Stimulated activated CD4-positive, alpha-beta T cell treated with anti-CD3 and anti-CD28 coated beads, Interleukin-15, amount 100 ng/mL, for 1 hour (primary cell): ENCODE results near the gene BRD1.
"Not testable (repeated sequence)": the region's sequence is repeated elsewhere in the genome, so short reads cannot be mapped to it uniquely, and the experiment has no call there.

Source experiments
- DNase-seq, 2 donors: peaks; one replicate each; pipeline ENCODE4 v3.0.0-alpha.2; 2020; ENCODE audit warnings: low read depth in 1 of 2, low spot score in 1 of 2

The BRD1 gene

DNA sequence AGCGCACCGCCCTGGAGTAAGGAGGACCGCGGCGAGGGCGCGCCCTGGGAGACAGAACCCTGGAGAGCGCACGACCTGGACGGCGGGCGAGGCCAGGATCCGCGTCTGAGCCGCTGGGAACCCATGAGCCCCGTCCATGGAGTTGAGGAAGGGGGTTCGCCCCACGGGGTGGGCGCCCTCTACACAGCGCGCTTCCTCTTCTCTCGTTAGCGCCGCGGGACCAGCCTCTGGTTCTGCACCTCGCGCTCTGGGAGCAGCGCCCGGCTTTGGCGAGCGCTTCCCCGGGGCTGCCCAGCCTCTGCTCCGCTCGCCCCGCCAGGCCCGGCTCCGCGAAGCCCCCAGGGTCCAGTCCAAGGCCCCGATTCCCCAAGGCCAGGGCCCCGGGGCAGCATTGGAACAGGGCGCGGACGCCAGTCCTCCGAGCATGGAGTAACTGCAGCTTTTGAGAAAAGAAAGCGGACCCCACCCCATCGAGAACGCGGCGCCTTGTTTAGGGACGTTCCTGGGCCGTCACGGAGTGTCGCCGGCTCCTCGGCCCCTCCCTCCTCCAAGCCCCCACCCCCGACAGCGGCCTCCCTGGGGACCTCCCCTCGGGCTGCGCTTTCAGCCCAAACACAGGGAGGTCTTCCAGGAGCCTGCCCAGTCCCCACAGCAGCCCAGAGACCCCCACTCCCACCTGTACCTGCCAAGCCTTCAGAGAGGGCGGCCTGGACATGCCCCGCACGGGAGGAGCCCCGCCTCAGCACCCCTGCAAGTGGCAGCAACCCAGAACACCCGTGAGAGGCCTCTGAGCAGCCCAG lies 56.2 kb downstream of the BRD1 start:
- DNase-seq, result no peak

DNA sequence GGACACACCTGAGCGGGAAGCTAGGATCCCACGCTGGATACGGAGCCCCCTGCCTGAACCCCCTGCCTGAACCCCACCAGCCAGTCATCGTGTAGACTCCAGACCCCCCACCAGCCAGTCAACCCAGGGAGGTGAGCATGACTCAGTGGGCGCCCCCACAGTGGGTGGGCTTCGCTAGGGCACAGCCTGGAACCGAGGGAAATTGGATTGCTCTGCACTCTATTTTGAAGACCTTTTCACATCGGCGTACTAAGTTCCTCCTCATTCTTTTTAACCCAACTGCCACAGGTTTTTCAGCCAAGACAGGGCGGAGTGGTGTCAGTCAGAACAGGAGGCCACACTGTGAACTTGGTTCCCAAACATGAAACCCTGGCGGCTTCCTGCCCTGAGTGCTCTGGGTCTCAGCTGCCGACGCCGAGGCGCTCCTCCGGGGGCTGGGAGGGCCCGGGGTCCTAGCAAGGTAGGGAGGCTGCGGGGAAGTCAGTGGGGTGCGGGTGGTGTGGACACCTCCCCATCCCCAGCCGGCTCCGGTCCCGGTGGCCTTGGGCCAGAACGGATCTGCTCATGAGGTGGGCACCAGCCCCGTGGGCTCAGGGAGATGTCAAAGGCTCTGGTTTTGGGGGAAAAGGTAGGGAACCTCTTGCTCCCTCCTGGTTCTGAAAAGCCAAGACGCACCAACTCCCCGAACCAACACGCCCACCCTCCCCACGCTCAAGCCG lies 57.0 kb downstream of the BRD1 start:
- DNase-seq, result no peak

DNA sequence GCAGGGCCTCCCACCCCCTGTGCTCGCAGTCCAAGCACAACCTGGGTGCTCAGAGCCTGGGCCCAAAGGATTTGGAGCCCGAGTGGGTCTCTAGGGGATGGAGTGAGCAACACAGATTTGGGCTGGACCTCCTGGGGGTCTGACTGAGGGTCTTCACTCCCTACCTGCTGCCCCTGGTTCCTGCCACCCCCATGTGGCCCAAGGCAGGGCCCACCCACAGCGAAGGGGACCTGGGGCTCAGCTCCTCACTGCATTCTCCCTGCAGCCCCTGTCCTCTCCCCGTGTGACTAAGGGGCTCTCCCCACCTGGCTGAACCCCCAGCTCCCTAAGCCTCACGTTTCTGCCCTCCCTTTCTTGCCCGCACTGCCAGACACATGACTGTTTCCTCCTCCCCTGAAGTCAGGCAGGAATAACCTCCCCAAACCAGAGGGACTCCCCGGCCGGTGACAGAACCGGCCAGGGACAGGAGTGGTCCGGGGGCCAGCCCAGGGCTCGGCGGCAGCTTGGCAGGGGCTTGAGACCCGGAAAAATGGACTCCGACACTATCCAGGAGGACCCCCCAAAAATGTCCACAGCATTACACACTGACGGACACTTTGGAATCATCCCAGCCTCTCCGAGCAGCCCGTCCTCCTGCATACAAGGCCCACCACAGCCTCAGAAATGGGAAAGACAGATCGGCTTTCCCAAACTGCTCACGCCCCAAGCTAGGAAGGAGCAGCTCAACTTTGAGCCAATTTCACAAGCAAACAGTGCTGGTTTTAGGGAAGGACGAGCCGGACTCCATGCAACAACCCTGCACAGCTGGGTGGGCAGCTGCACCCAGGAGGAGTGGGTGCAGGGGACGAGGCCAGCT lies 57.8 kb downstream of the BRD1 start:
- DNase-seq, result no peak

DNA sequence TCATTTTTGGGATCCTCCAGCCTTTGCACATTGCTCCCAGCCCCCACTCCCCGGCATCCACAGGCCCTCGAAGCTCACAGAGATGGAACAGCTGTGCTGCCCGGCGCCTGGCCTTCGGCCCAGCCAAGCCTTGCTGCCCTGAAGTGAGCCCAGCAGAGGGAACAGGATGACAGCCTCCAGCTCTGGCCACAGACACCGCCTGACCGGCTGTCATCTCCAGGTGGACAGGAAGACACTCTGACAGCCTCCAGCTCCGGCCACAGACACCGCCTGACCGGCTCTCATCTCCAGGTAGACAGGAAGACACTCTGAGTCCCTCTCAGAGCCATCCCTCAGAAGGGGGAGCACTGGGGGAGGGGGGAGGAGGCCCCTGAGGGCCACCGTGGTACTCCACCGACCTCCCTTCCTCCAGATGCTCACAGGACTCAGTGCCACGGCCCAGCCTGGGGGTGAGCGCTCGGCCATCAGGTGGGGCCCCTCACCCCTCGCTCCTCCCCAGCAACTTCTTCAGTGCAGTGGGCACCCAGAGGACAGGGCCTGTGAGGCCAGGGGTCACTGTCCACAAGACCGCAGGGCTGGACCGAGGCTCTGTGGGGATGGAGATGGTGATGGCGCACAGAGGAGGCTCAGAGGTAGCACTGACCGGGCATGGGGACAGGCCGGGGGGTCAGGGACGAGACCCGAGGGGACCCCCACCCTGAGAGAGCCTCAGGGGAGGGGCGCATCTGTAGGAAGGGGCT lies 58.6 kb downstream of the BRD1 start:
- no peak for DNase-seq

DNA sequence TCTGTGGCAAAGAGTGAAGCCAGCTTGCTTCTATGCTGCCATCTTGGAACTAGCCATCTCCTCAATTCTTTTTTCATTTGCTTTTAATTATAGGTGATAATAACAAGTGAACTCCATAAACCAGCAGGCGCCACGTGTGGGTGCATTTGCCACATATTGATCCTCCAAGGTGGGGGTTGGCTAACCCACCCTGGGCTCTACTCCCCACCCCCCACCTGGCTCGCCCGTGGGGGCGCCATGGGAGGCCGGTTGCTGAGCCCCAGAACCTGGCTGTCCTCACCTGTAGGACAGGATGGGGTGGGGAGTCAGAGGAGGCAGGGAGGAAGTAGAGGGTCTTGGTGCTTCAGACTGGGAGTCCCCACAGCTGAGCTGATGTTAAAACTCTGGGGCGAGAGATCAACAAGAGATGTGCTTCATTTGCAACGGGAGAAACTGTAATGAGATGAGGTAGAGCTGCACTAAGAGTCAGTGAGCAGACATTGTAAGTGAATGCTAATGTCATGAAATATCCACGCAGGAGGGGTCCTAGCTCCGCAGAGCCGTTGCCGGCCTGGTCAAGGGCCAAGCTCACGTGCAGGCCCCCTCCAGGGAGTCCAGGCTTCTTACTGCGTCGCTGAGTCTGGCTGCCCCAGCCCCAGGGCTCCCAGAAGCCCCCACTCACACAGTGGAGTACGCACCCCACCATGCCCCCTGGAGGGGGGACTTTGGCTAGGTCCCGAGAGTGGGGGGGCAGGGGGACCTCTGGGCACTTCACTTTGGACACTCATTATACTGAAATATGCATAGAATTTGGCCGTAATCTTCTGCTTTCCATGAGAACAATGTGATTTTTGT lies 59.4 kb downstream of the BRD1 start:
- no peak for DNase-seq

DNA sequence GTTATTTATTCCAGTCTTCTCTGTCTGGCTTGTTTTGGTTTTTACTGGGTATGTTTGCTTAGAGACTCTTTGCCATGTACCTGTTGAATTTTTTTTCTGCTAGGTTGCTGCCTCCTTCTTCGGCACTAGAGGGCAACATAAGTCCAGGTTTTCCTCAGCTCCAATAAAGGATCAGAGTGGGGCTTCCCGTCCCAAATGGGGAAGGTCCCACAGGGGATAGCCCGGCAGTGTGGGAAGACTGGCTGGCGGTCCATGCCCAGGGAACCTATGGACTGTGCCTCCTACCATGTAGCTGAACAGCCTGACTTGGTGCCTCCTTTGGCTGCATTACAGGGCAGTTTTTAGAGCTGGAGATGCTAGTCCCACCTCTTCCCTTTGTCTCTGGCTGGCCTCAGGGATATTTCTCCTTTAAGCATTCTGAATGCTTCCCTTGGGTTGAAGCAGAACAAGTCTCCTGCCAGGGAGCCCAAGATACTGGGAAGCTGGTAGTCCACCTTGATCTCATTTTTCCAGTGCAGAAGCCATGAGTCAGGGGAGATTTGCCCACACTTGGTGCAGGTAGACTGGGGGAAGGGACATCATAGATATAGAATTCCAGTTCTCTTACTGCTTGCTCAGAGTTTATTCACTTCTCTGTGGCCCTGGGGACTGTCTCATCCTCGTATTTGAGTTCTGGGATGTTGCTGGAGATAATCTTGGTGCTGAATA lies 60.2 kb downstream of the BRD1 start:
- no peak for DNase-seq

DNA sequence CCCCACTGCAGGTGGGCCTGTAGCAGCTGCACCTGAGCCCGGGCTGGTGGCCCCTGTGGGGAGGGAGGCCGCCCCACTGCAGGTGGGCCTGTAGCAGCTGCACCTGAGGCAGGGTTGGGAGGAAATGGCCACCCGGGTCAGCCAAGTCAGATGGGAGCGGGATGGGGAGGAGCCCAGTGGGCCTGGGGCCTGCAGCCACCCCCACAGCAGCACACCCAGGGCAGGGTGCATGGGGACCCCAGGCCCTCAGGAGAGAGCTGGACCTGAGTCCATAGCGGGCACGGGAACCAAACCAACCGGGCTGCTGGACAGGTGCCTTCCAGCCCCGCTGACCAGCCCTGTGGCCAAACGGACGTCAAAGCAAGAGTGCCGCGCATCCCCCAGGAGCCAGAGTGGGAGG lies 61.7 kb downstream of the BRD1 start:
- no peak for DNase-seq

DNA sequence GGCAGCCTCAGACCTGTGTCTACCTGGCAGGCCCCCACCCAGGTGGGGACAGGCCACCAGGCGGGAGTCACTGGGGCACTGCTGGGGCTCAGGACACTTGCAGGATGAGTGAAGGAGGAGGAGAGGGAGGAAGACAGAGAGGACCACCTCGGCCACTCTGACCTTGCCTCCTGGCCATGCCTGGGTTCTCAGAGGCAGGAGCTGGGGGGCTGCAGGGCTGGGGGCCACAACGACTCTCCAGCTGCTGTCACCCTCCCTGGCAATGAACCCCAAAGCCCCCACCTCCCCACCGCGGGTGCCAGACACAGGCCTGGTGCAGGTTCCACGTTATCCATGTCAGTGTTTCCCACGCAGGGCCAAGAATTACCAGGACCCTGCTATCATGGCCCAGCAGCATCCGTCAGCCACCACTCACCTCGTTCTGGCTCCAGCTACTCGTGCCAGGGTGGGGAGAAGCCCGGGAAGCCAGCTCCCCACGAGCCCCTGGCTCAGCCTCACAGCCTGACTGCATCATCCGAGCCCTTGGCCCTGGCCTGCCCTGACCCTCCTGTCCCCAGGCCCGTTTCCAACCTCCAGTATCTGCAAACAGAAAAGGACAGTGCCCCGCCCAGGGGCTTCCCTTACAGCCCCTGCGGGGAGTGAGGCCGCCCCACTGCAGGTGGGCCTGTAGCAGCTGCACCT lies 62.4 kb downstream of the BRD1 start:
- DNase-seq, result no peak

DNA sequence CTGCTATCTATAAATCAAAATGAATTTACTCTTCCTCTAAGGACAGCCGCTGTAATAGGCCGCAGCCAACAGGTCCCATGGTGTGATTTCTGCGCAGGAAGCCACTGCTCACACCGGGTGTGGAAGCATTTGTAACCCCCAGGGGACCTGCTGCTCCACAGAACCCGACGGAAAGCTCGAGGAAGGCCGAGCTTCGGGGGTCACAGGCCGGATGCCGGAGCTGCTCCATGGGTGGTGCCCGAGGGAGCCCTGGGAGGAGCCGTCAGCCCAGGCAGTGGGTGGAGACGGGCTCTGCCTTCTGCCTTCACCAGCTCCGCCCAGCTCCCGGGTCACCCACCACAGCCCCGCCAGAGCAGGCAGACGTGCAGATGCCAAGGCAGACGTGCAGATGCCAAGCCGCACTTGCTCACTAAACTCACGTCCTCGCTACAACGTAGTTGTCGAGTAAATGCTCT lies 63.5 kb downstream of the BRD1 start:
- DNase-seq, result no peak

DNA sequence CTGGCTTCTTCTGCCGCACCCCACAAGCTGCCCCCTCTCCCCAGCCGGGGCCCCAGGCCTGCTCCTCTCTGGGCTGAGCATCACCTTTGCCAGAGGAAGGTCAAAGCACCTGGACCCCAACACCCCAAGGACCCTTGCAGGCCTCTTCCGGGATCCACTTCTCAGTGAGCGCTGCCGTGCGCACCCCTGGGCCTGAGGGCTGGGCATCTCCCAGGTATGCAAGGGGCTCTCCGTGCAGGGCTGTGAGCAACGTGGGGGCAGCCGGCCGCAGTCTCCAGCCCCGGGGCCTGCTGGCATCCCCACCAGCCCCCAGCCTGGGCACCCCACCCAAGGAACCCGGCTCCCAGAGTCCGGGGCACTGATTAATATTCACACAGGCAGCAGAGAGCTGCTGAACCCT lies 64.0 kb downstream of the BRD1 start:
- no peak for DNase-seq

DNA sequence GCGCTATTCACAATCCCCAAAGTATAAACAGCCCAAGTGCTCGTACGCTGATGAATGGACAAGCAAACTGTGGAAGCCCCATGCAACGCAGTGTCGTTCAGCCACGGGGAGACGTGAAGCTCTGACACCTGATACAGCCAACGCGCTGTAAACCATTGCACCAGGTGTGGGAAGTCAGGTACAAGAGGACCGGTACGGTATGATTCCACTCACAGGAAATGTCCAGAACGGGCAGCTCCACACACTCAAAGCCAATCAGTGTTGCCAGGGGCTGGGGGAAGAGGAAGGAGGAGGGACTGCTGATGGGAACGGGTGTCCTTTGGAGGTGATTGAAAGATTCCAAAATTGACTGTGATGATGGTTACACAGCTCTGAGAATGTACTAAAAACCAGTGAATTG lies 64.5 kb downstream of the BRD1 start:
- no peak for DNase-seq

DNA sequence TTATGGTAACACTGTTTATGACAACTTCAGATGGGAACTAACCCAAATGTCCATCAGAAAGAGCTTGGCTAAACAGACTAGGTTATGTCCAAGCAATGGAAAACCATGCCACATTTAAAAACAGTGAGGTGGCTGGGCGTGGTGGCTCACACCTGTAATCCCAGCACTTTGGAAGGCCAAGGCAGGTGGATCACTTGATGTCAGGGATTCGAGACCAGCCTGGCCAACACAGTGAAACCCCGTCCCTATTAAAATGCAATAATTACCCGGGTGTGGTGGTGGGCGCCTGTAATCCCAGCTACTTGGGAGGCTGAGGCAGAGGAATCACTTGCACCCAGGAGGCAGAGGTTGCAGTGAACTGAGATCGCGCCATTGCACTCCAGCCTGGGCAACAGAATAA lies 65.1 kb downstream of the BRD1 start:
- DNase-seq, result not testable (repeated sequence)

DNA sequence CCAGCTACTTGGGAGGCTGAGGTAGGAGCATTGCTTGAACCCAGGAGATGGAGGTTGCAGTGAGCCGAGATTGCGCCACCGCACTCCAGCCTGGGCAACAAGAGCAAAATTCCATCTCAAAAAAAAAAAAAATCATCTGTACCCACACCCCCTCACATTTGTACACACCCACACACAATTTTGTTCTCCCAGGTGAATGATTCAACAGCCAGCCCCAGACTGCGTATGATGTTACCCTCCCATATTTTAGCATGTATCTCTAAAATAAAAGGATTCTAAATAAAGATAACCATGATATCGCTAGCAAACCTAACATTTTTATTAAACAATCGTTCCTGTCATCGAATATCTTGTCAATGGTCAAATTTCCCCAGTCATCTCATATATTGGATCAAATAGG lies 65.8 kb downstream of the BRD1 start:
- no peak for DNase-seq

DNA sequence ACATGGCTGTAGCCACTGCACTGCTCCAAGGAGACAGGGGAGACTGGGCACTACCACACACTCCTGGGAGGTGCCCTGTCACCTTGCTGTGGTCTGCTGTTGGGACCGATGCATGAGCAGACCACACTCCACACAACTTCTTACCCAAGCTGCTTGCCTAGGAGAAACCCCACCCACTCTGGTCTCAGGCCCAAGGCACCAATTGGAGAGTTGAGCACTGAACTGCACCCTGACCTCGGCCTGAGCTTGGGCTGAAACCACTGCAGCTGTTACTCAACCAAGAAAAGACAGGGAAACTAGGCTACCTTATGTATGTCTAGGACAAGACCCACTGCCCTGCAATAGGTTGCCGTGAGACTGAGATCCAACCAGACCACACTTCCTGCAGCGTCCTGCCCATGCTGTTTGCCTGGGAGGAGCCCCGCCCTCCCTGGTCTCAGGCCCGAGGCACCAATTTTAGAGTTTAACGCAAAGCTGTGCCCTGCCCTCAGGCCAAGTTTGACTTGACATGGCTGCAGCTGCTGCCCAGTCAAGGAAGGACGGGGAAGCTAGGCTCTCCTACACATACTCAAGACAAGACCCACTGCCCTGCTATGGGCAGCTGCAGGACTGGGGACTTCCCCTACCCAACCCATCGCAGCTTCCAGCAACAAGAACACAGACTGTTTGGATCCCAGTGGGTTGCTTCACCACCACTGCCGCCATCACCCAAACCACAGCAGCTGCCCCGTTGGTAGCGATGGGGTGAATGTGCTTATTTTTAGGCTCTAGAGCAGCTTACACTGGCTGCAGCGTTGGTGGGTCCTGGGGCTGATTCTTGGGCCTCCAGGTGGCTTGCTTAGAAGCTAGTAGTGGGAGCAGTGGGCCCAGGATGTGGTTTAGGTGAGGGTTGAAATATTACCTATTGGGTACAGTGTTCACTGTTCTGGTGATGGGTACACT lies 66.8 kb downstream of the BRD1 start:
- DNase-seq, result no peak

DNA sequence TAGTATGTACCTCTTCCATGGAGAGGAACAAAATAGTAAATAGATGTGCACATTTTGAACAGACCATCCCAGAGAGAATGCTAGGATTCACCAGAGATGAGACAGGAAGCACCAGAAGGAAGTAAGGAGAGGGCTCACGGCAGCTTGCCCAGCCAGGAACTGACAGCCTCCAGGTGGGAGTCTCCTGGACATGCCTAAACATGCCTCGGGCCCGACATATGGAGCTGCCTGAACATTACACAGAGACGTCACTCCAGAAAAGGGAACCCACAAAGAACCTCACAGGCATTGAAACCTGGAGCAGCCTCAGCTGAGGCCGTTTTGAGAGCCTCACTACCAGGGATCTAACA lies 67.4 kb downstream of the BRD1 start:
- DNase-seq, result no peak

DNA sequence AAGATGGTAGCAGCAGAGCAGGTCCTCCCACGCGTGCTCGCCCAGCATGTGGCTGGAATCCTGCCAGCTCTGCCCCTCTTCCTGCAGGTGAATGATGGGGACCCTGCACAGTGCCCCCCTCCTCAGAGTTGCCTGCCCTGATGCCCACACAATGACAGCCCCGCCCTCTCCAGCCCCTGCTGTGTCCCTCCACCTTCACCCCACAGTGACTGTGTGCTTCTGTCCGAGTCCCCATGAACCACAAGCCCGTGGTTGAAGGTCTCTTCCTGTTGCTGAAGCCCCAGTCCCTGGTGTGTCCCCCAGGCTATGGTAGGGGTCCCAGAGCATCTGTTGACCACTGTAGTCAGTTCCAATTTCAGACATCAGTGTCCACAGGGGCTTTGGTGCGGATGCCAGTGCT lies 71.0 kb downstream of the BRD1 start:
- DNase-seq, result no peak

DNA sequence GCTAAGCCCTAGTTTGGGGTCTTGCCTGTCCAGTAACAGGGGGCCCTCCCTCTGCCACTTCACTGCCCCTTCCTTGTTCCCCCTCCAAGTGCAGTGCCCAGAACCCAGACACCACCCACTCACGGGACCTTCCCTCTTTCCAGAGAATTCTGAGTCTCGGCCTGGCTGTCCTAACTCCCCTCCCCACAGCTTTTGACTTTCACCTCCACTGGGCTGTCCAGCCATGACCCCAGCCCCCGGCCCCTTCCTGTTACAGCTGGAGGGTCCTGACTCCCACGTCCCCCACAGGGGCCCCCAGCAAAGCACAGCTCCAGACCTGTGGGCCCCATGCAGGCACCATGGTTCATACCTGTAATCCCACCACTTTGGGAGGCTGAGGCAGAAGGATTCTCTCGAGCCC lies 71.5 kb downstream of the BRD1 start:
- DNase-seq, result no peak

DNA sequence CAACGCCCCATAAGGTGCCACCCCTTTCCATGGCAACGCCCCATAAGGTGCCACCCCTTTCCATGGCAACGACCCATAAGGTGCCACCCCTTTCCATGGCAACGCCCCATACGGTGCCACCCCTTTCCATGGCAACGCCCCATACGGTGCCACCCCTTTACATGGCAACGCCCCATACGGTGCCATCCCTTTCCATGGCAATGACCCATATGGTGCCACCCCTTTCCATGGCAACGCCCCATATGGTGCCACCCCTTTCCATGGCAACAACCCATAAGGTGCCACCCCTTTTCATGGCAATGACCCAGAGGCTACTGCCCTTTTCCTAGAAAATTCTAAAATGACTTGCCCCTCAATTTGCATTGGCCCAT lies 72.1 kb downstream of the BRD1 start:
- no peak for DNase-seq
